ENCODE measurements around the gene RIMBP2. TPM values are rescaled to one million over a fixed set of nuclear protein-coding genes. Genes with fewer than 3 reads are reported as not detected.
"Not testable (repeated sequence)": the region's sequence is repeated elsewhere in the genome, so short reads cannot be mapped to it uniquely, and the experiment has no call there.

The RIMBP2 gene
- total RNA-seq, 1 experiment from 2014 or later: not detected

DNA sequence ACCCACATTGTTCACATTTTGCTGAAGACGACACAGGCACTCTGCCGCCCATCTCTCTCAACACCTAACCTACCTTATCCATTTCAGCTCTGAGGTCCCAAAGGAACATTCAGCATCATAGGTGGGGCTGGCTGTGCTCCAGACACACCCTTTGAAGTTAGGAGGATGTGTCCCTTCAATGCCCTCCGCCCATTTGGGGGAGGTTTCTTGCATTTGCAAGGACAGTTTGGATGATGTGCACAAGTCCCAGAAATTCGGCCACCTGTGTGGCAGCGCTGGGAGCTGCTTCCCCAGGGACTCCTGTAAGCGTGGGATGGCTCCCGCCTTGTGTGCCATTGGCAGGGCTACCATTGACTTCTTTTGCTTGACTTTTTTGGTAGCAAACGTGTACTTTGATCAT is 113.8 kb downstream of the RIMBP2 start:
- DNase-seq (ENCODE audit: low read depth): no peak

DNA sequence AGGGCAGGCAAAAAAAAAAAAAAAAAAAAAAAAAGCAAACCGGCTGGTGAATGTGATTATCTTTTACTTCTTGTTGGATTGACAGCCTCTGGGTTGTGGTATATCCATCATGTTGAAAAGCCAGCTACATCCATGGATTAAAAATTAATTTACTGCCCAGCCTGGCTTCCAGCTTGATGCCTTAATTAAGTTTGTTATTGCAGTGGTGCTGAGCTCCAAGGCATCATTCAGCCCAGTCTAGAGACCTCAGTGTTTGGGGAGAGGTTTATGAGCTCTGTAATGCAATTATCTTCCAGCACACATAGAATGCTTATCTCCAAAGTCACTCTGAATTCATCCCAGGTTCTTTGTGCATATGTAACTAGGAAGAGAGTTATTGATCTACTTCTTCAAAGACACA is 114.8 kb downstream of the RIMBP2 start:
- no peak for DNase-seq (ENCODE audit: low read depth)

DNA sequence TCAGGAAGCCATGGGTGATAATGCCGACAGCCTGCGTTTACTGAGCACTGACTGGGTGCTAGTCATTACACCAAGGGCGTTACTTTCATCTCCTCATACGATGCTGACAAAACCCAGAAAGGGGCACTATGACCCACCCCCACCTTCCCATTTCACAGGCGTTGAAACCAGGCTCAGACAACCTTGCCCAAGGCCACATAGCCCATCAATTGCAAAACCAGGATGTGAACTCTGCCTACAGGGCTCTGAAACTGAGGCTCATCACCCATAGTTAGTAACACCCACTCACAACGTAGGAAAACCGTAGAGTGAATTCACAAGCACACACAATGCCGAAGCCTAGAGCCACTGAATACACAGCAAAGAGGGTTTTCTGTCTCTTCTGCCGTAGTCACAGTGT is 119.9 kb downstream of the RIMBP2 start:
- no peak for DNase-seq (ENCODE audit: low read depth)

DNA sequence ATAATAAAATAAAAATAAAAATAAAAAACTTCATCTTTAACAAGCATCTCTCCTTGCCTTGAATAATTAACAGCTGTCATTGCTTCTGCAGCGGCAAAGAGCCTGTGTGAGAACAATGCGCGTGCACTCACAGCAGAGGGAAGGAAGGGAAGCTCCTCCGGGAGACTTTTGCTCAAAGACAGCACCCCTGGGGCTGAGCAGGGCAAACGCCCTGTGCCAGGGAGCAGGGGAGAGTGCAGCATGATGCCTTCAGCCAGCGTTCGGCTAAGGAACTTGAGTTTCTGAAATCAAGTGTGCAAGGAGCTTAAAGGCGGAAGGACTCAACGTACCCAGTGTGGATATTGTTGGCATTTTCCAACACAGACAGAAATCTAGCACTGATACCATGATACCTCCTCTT is 120.5 kb downstream of the RIMBP2 start:
- no peak for DNase-seq (ENCODE audit: low read depth)

DNA sequence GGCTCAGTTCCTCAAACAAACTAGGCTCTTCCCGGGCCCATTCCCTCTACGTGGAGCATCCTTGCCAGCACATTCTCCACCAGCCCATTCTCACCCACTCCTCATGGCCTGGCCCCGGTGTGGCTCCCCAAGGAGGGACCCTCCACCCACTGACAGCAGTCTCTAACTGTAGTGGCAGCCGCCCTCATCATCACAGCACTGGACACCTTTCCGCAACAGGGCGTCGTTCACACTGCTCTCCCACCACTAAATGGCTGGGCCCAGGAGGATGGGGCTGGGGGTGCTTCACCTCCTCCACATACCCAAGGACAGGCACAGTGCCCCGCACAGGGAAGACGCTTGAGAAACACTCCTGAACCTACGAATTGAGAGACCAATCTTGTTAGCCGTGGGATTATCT is 123.0 kb downstream of the RIMBP2 start:
- no peak for DNase-seq (ENCODE audit: low read depth)

DNA sequence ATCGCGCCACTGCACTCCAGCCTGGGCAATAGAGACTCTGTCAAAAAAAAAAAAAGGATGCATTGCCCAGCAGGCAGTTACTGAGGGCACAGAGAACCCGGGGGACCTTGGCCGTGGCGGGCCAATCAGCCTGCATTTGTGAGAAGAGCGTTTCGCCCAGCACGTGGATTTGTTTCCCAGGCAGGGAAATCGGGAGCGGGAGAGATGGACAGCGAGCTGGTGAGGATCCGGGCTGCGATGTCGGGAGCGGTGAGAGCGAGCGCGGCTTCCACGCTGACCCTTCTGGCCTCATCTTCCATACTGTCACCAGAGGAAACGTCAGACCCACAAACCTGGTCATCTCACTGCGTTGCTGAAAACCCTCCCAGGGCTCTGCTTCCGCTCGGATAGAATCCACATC is 123.5 kb downstream of the RIMBP2 start:
- DNase-seq (ENCODE audit: low read depth): no peak

DNA sequence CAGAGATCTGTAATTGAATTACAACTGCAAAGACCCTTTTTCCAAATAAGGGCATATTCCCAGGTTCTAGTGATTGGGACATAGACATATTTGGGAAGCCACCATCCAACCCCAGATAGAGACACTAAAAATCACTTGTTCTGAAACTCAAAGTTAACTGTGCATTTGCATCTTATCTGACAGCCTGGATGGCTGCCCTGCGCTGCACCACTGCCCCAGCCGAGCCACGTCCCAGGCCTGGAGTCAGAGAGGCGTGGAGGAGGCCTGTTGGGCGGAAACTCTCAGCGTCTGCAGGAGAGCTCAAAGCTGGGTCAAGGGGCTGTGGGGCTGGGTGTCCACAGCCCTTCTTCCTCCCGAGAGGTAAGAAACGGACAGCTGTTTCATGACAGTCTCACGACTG is 124.4 kb downstream of the RIMBP2 start:
- no peak for DNase-seq (ENCODE audit: low read depth)

DNA sequence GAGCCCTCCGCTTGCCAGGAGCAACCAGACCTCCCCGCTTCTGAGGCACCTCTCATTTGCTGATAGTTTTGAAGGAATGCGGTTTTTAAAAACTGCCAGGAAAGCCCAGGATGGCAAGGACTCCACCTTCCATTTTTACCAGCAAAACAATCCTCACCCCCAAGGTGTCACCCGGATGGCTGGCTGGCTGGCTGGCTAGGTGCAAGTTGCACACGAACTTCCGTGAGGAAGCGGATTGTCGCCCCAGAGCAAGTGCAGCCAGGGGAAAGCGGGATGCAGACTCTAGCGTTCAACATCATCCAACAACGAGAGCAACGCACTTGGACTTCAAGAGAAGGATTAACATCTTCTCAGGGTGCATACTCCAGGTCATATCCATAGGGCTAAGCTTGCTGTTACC is 125.4 kb downstream of the RIMBP2 start:
- no peak for DNase-seq (ENCODE audit: low read depth)

DNA sequence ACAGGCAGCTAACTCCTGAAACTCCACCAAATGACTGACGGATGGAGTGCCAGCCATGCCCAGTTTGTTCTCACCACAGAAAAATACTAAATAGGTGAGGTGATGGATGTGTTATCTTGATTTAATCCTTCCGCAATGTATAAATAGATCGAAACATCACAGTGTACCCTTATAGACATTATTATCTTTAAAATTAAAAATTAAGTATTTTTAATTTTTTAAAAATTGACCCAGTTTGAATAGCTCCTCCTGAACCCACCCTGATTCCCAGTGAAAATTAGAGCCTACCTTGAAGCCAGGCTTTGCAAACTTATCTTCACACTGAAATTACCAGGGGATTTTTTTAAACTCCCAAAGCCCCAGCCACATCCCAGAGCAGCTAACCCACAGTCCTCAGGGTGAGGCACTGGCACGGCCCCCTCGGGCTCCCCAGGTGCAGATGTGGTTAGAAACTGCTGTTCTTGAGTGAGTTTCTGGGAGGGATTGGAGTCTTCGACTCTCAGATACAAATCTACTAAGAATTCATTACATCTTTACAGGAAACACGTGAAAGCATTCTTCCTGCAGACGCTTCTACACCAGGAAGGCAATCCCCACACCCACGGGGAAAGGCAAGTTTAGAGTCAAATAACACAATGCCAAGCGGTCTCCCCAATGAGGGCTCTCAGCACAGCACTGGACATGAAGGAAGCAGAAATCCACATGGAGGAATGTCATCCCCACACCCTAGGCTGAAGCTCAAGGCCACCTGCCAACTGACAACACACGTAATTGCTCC is 126.4 kb downstream of the RIMBP2 start:
- no peak for DNase-seq (ENCODE audit: low read depth)

DNA sequence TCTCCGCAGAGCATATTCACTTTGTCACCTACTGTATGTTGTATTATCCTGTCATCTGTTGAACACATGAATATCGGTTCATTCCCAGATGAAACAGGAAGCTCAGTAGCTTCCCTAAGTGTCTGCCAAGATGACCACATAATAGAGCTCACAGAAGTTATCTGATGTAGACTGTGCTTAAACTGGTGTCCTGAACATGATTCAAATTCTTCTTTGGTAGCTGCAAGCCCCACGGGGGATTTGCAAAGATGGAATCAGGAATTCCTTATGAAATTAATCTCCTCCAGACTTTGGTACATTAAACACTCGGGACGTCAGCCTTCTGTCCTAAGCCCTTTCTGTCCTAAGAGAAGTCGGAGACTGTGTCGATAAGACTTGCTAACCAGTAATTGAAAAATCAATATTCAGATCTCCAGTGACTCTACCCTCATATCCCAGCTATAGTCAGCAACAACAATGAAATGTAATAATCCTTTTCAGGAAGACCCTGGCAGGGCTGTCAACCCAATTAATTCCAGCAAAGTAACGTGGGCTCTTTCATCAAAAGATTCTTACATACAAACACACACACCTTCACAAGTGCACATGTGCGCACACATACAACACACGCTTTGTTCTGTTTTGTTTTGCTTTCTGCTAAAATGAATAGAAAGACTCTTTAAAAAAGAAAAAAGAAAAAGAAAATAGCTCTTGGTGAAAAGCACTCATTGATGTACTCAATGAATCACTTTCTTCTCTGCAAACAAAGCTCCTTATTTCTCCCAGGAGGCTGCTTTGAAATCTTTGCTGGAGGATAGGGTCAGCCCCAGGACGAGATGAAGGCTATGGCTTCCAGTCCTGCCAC is 127.2 kb downstream of the RIMBP2 start:
- DNase-seq (ENCODE audit: low read depth): no peak

DNA sequence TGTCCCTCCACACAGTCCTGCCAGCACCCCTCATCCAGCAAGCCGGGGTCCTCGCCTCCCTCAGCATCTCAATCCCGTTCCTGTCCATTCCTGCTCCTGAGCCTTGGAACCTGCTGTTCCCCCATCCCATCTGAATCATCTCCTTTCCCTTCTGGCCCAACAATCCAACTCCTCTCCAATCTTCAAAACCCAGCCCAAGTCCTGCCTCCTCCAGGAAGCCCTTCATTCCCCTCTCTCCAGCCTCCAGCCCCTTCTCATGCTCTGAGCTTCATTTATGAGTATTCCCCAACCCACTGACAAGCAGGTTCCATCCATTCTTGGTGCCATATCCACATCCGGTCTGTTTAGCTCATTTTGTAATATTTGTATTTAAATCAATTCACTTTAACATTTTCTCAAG is 128.1 kb downstream of the RIMBP2 start:
- DNase-seq (ENCODE audit: low read depth): no peak

DNA sequence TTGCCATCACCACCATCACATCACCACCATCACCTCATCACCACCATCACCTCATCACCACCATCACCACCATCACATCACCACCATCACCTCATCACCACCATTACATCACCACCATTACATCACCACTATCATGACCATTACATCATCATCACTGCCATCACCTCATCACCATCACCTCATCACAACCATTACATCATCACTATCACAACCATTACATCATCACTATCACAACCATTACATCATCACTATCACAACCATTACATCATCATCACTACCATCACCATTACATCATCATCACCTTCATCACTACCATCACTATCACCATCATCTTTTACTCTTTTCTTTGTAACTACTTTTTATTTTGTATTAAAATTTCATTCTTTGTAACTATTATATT is 131.6 kb downstream of the RIMBP2 start:
- DNase-seq (ENCODE audit: low read depth): not testable (repeated sequence)

DNA sequence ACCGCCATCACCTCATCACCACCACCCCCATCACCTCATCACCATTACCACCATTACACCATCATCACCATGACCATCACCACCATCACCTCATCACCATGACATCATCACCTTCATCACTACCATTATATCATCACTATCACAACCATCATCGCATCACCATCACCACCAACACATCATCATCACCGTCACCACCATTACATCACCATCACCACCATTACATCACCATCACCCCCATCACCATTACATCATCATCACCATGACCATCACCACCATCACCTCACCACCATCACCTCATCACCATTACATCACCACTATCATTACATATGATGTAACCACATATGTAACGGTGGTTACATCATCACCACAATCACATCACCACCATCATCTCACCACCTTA is 132.3 kb downstream of the RIMBP2 start:
- DNase-seq (ENCODE audit: low read depth): no peak

DNA sequence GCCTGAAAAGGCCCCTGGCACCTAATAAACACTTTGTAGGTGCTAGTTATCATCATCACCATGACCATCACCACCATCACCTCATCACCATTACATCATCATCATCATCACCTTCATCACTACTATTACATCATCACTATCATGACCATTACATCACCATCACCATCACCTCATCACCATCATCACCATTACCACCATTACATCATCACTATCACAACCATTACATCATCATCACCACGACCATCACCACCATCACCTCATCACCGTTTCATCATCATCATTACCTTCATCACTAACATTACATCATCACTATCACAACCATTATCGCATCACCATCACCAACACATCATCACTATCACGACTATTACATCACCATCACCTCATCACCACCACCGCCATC is 132.8 kb downstream of the RIMBP2 start:
- no peak for DNase-seq (ENCODE audit: low read depth)

DNA sequence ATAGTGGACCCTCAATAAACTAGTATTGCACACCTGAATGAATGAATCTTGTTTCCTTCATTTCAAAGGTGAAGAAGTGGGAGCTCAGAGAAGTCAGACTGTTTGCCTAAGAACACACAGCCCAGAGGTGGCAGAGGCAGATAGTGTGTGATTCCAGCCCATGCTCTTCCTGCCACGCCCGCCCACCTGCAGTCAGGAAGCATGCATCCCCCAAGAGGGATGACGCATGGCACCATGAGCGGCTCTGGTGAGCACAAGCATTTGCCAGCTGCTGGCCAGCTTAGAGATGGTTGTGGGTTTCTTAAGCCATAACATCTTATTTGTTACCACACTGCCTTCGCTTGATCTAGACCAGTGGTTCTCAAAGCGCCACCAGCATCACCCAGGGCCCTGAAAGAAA is 133.8 kb downstream of the RIMBP2 start:
- no peak for DNase-seq (ENCODE audit: low read depth)

DNA sequence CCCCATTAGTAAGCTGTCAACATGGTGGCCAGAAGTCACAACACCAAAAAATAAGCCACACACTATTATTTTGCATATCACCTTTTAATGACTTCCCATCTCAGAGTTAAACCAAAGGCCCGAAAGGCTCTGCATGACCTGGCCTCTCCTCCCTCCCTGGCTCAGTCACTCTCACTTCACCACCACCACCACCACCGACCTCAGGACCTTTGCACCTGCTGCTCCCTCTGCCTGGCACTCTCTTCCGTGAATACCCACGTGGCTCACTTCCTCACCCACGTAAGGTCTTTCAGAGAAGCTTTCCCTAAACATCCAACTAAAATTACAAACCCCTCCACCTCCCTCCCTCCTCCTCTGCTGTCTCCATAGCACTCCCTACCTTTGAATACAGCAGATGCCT is 134.3 kb downstream of the RIMBP2 start:
- no peak for DNase-seq (ENCODE audit: low read depth)

DNA sequence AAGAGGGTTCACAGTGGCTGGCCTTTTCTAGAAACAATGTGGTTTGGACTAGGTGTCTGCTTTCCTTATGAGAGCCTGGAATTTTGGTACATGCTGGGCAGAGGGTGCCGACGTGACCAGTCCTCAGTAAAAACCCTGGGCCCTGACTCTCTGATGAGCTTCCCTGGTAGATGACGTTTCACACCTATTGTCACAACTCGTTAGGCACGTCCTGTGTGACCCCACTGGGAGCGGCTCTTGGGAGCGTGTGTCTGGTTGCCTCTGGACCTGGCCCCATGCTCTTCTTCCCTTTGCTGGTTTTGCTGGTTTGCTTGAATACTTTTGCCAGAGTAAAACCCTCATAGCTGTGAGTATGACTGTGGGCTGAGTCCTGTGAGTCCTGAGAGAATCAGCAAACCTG is 136.9 kb downstream of the RIMBP2 start:
- DNase-seq (ENCODE audit: low read depth): no peak

DNA sequence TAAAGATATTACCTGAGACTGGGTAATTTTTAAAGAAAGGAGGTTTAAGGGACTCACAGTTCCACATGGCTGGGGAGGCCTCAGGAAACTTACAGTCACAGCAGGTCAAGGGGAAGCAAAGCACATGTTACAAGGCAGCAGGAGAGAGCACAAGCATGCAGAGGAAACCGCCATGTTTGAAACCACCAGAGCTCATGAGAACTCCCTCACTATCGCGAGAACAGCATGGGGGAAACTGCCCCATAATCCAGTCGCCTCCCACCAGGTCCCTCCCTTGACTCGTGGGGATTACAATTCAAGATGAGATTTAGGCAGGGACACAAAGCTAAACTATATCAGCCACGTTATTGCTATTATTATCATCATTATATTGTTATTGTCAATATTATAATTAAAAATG is 138.7 kb downstream of the RIMBP2 start:
- DNase-seq (ENCODE audit: low read depth): no peak

DNA sequence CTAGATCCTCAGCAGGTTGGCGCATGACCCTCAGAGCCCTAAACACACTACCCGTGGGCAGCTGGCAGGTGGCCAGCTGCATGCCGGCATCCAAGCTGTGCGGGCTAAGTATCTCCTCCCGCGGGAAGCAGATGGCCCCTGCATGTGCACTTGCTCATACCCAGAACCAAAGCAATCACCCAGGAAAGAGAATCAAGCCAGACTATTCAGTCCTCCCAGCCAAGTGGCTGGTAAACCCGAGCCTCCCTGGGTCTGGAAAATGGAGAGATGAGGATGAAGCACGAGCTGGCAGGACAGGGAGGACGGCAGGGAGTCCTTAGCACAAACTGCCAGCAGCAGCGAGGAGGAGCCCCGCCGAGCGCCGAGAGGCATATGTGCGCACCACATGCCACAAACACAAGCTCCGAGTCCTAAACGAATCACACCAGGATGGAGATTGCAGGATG is 139.7 kb downstream of the RIMBP2 start:
- no peak for DNase-seq (ENCODE audit: low read depth)

DNA sequence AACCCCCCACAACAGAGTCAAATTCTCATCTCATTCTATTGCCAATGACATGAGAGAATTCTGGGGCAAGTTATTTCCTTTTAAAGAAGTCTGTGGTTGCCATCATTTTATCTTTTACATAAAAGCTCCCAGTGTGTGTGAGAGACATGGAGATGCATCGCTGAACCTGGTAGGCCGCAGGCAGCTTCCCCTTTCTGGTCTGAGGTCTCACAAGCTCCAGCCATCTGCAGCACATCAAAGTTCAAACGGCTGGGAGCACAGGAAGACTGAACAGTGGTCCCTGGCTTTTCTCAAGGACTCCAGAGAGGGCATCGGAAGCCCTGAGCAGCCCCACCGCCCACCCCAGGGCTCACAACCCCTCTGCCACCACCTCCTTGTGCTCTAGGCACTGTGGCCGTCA is 141.7 kb downstream of the RIMBP2 start:
- no peak for DNase-seq (ENCODE audit: low read depth)

DNA sequence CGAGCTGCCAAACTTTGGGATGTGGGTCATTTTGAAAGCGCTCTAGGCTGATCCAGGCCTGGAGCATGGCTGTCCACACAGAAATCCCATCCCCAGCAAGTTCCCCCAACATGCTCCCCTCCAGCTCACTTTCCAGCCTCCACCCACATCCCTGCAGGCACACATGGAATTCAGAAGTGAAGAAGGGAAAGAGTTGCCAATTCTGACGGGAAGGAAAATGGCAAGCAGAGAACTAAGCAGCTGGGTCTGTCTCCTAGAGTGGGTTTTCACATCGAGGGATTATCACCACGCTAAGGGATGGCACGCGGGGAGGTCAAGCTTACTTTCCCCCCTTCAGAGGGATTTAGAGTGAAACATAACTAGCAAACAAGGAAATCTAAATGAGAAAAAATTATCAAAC is 142.3 kb downstream of the RIMBP2 start:
- no peak for DNase-seq (ENCODE audit: low read depth)

DNA sequence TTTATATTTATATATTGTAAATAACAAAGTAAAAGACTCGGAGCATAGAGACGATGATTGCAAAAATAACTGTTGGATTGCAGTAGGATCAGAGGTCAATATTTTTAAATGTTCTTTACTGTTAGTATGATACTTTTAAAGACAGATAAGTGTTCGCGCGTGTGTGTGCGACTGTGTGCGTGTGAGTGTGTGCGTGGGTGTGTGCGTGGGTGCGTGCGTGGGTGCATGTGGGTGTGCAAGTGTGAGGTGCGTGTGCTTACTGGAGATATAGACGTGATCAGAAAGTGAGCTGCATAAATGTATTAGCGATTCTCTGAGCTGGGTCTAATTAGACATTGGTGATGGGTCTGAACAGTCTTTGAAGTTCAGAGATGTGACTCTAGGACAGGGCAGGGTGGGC is 142.9 kb downstream of the RIMBP2 start:
- no peak for DNase-seq (ENCODE audit: low read depth)

DNA sequence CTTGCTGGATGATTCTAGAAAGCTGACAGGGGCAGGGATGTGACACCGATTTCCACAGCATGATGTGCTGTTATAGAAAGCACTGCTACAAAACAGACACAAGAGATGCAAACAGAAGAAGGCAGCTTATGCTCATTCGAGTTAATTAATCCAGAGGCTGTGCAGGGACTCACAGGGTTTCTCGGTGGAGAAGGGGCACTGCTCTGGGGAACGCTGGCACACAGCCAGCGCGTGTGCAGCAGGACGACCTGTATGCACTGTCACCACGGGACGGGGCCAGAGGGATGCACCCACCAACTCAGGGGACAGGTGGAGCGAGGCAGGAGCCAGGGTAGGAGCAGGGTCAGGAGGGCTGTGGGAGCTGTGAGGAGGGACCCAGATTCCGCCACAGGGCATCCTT is 143.5 kb downstream of the RIMBP2 start:
- no peak for DNase-seq (ENCODE audit: low read depth)

All from LHCN-M2 (cell line).